SU-DHL-6 (cell line): ENCODE results near the gene UGT2A3.

ENCODE experiments used
- H2AFZ ChIP-seq: fragments of 200-600 bp; sonication (generic); 2 replicates; pipeline ENCODE4 v1.6.1; 2014; ENCODE audit warnings: low read depth, mild to moderate bottlenecking, moderate library complexity, mixed read lengths, antibody characterized with exemption, low read length; ENCODE audit not compliant: severe bottlenecking
- H3F3A ChIP-seq: fragments of 200-600 bp; shearing (Covaris generic); 2 replicates; pipeline ENCODE4 v1.6.0; 2016; ENCODE audit warnings: antibody characterized with exemption, mild to moderate bottlenecking; ENCODE audit not compliant: insufficient read depth
- H3K27ac ChIP-seq: fragments of 200-600 bp; sonication (generic); 2 replicates; pipeline ENCODE4 v1.5.1; 2016; ENCODE audit warnings: low read depth, mild to moderate bottlenecking, low read length, moderate library complexity, mixed read lengths
- H3K27me3 ChIP-seq: fragments of 200-600 bp; sonication (generic), shearing (Covaris generic); 2 replicates; pipeline ENCODE4 v1.6.0; 2014; ENCODE audit warnings: mild to moderate bottlenecking, low read length
- H3K36me3 ChIP-seq: fragments of 200-600 bp; sonication (generic); 2 replicates; pipeline ENCODE4 v1.6.1; 2014; ENCODE audit warnings: mild to moderate bottlenecking, low read length, mixed read lengths
- H3K4me2 ChIP-seq: fragments of 300-600, 200-600 bp; shearing (Covaris generic), sonication (generic); 2 replicates; pipeline ENCODE4 v1.6.0; 2014; ENCODE audit warnings: low read length, low read depth, mild to moderate bottlenecking; ENCODE audit not compliant: poor library complexity, severe bottlenecking
- H3K4me3 ChIP-seq: fragments of 200-600 bp; sonication (generic); 2 replicates; pipeline ENCODE4 v1.5.1; 2014; ENCODE audit warnings: antibody characterized with exemption, low read length, mild to moderate bottlenecking, mixed read lengths; ENCODE audit not compliant: insufficient read depth, poor library complexity, severe bottlenecking
- H3K79me2 ChIP-seq: fragments of 200-600 bp; sonication (generic); 2 replicates; pipeline ENCODE4 v1.6.1; 2014; ENCODE audit warnings: mild to moderate bottlenecking, low read length, moderate library complexity; ENCODE audit not compliant: insufficient read depth
- H3K9ac ChIP-seq: fragments of 200-600 bp; sonication (generic); 2 replicates; pipeline ENCODE4 v1.7.0; 2014; ENCODE audit warnings: mild to moderate bottlenecking, low read length
- H3K9me2 ChIP-seq: fragments of 200-600 bp; sonication (generic); replicated peaks from 2 replicates; pipeline ENCODE4 v1.6.1; 2014; ENCODE audit warnings: low read length; ENCODE audit not compliant: insufficient read depth
- H3K9me3 ChIP-seq: fragments of 200-600 bp; sonication (generic); 2 replicates; pipeline ENCODE4 v1.6.1; 2014; ENCODE audit warnings: low read length, mixed read lengths; ENCODE audit not compliant: insufficient read depth
- H4K20me1 ChIP-seq: fragments of 200-600 bp; sonication (generic); 2 replicates; pipeline ENCODE4 v1.6.1; 2014; ENCODE audit warnings: low read depth, mild to moderate bottlenecking, antibody characterized with exemption, low read length, moderate library complexity, mixed read lengths
- CTCF ChIP-seq: fragments of 200-600 bp; sonication (generic); IDR thresholded peaks from one replicate; pipeline ENCODE4 v1.5.1; 2017; ENCODE audit warnings: antibody characterized with exemption, mild to moderate bottlenecking, low read length, moderate library complexity; ENCODE audit not compliant: insufficient read depth, poor library complexity, severe bottlenecking
- EZH2phosphoT487 ChIP-seq: fragments of 200-600 bp; sonication (generic), shearing (Covaris generic); conservative IDR thresholded peaks from 2 replicates; pipeline ENCODE4 v1.6.1; 2018; ENCODE audit warnings: mild to moderate bottlenecking, antibody characterized with exemption, low read length, moderate library complexity, mixed read lengths

UGT2A3 gene

DNA sequence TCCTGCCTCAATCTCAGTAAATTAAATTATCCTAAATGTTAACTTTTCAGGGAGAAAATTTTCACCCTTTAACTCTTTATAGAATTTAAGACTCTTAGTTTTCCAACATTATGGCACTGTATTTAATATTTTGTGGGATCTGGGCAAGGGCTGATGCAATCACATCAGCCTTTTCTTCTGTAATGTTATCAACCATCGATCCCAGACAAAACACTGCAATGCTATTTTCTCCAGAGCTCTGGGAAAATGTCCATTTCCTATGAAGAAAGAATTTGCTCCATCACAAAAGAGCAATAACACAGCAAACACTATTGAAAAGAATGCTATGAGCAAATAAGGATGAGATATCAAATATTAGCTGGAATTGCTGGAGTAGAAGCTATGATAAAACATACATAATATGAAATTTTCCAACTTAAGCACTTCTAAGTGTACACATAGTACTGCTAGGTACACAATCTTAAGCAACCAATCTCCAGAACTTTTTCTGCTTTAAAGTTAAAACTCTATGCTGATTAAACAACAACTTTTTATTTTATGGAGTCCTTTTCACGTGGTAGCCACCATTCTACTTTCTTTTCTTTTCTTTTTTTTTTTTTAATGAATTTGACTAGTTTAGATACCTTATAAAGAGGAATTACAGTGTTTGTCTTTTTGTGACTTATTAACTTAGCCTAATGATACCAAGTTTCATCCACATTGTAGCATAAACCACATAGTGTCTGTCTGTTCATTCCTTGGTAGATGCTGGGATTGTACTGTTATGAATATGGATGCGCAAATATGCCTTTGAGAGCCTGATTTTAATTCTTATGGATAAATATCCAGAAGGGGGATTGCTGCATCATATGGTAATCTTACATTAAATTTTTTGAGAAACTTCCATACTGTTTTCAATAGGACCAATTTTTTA lies 43.6 kb downstream of the UGT2A3 start:
- H3K36me3 ChIP-seq = no peaks in the 10 kb centered on the region
- TF ChIP-seq CTCF = no peak
- TF ChIP-seq EZH2phosphoT487 = no peak
- H3K79me2 ChIP-seq = no peaks in the 10 kb centered on the region
- no peaks in the 10 kb centered on the region for H3K9me3 ChIP-seq
- H3K27ac ChIP-seq = no peak overlapping the region
- no peaks in the 10 kb centered on the region for H4K20me1 ChIP-seq
- H2AFZ ChIP-seq = no peak overlapping the region
- no peaks in the 10 kb centered on the region for H3F3A ChIP-seq
- no peak overlapping the region for H3K4me2 ChIP-seq
- no peak overlapping the region for H3K4me3 ChIP-seq
- H3K27me3 ChIP-seq = no peaks in the 10 kb centered on the region
- no peaks in the 10 kb centered on the region for H3K9me2 ChIP-seq
- no peak overlapping the region for H3K9ac ChIP-seq

- H3K9me3 ChIP-seq = no peaks in the 10 kb centered on the region
- H3K4me3 ChIP-seq = no peak overlapping the region
- TF ChIP-seq EZH2phosphoT487 (no peak), CTCF (no peak)
- no peaks in the 10 kb centered on the region for H3K79me2 ChIP-seq
- no peaks in the 10 kb centered on the region for H4K20me1 ChIP-seq
- H3F3A ChIP-seq = no peaks in the 10 kb centered on the region
- H3K36me3 ChIP-seq = no peaks in the 10 kb centered on the region
- H3K27ac ChIP-seq = no peak overlapping the region
- no peak overlapping the region for H3K9ac ChIP-seq
- H2AFZ ChIP-seq = no peak overlapping the region
- no peak overlapping the region for H3K4me2 ChIP-seq
- H3K9me2 ChIP-seq = no peaks in the 10 kb centered on the region
- H3K27me3 ChIP-seq = no peaks in the 10 kb centered on the region
Observed at GRCh38 chr4:68907245-68907644, 44.4 kb downstream of the UGT2A3 start.

DNA sequence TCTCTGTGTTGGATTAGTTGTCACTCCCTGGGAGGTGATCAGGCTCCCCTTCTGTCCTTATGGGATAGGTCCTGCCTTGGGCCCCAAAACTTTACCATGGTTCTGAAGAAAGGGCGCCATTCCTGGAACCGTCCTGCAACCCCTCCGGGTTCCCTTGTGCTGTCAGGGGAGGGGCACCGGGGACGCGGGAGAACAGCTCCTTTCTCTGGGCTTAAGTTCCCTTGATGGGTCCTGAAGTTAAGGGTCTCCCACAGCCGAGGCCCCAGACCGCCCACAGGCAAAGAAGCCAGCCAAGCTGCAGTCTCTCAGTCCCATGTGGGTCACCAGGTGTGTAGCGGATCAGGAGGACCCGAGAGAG lies 44.8 kb downstream of the UGT2A3 start:
- Histone ChIP-seq H3K9ac (no peak overlapping the region), H2AFZ (no peak overlapping the region), H3K27ac (no peak overlapping the region)

More for the DNA sequence above, 44.8 kb downstream of the UGT2A3 start:
- H3K4me2 ChIP-seq = no peak overlapping the region
- no peaks in the 10 kb centered on the region for H3K36me3 ChIP-seq
- no peaks in the 10 kb centered on the region for H3F3A ChIP-seq
- H3K4me3 ChIP-seq = no peak overlapping the region
- no peaks in the 10 kb centered on the region for H3K27me3 ChIP-seq
- no peaks in the 10 kb centered on the region for H3K9me2 ChIP-seq
- H3K9me3 ChIP-seq = no peaks in the 10 kb centered on the region
- no peaks in the 10 kb centered on the region for H3K79me2 ChIP-seq
- TF ChIP-seq CTCF (no peak), EZH2phosphoT487 (no peak)
- H4K20me1 ChIP-seq = no peaks in the 10 kb centered on the region
